GM18868 (cell line): ENCODE data around the gene RSPH9.

Experiments
- ATAC-seq: cut with Tn5 transposase; IDR thresholded peaks from one replicate; pipeline ENCODE4 v1.9.1; 2021; ENCODE audit warnings: mild to moderate bottlenecking, moderate library complexity; ENCODE audit not compliant: unreplicated experiment

The RSPH9 gene

DNA sequence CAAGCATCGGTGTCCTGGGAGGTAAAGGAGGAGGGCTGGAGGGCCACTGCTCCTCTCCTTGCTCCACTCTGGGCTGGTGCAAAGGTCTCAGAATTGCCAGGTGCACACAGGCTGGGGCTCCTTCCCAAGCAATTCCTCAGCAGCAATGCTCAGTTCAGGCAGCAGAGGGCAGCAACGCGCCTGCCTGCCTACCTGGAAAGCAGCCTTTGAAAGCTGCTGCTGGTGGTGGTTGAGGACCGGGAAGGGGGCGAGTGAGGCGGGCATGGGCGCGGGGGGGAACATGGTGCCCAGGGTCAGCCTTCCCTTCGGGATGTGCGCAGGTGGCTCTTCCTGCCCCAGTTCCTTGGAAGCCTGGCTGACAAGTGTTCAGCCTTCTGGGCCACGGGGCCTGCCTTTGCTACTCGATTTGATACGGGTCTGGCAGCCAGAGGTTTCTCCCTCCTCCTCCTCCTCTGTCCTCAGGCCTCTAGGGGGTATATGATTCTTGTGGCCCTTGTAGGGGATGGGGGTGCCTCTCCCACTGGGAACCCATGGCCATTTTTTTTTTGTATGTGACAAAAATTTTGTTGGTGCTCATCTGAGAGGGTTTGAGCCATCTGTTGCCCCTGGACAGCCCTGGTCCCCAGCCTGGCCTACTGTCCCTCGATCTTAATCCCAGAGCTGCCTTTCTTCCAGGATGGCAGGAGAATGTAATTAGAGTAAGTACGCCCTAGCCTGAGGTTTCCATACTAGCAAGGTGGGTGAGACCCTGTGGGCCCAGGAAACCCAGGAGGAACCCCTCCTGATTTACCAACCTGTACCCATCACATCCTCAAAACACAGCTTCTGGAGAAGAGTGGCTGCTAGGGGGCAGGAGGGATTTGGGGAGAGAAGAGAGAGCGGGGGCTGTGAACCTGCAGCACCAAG, 22.7 kb downstream of the RSPH9 start:
- ATAC-seq = peak; percentile 40

DNA sequence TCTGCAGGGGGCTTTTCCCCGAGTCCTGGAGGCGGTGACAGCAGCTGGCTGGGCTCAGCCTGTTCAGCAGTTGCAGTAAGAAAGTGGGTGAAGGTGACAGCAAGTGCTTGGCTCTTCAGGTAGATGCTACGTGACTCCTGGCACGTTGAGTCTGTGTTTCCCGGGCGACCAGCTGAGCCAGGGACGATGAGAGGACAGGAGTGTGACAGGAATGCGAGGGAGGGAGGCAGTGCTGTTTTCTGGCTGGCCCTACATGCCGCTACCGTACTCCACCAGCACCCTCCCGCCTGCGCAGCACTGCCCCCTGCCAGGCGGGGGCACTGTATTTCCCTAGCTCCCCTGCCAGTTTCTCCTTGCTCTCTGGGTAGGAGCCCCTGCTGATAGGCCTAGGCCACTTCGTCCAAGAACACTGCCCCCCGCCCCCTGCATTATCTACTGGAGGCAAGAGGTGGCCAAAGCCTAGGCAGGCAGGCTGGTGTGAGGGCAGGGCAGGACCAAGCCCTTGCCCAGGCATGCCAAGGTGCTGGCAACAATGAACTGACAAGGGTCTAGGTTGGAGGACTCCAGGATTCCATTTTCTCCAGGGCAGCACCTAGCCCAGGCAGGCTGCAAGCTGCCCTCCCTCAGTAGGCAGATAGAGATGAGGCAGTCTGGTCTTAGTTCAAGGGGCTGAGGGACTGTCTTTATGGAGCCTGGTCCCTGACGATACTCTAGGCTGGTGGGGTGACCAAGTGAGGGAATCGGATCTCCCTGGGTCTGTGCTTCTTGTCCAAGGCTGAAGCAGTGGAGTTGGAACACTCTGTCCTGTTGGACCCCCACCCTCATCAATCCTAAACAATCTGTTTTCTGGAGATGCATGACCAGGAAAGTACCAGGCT, 23.6 kb downstream of the RSPH9 start:
- ATAC-seq = peak; percentile 62

DNA sequence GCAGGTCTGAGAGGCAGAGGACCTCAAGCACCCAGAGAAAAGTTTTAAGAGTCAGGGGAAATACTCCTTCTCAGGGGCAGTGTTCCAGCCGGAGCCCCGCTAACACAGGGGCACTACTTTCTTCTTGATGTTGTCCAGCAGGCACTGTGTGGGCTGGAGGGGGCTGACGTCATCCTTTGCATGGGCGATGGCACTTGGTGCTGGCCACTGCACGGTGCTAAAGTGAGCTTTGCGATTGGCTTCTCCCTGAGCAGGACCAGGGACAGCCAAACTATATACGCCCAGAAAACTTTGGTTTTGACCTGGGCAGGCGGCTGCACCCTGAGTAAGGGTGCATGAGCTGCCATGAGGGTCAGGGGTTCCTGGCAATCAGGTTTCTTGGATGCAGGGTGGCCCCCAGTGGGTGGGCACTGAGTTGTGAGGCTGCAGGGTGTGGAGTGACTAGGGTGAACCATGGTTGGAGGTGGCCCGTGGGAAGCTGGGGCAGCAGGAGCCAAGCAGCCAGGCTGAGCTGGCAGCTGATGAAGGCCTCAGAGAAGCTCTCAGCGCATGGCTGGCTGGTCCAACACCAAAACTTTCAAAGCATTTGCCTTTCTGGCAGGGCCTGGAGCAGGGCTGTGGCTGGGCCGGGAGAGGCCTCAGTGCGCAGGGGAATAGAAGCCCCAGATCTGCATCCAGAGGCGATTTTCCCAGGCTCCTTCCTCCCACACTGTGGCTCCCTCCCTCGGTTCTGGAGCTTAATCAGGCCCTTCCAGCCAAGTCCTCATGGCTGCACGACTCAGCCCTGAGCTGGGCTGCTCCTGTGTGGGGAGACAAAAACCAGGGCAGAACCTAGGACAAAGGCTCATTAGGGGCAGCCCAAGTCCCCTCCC, 24.4 kb downstream of the RSPH9 start:
- ATAC-seq = no peak

DNA sequence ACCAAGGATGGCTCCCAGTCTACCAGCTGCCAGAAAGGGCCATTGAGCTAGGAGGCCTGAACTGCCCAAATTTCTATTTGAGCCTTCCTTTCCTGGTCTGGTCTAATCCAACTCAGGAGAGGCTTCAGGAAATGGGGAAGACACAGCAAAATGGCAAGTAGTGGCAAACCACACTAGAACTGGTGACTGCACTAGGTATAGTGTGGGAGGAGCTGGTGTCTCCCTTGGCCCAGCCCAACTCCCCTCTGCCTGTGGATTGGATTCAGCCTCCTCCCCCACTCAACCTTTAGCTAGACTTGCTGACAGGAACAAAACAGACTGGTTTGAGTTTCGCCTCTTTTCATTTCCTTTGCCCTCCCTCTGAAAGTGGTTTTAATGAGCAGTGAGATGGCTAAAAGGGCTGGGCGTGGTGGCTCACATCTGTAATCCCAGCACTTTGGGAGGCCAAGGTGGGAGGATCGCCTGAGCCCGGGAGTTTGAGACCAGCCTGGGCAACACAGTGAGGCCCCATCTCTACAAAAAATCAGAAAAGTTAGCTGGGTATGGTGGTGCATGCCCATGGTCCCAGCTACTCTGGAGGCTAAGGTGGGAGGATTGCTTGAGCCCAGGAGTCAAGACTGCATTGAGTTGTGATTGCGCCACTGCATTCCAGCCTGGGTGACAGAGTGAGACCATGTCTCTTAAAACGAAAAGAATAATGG, 25.2 kb downstream of the RSPH9 start:
- no peak for ATAC-seq

DNA sequence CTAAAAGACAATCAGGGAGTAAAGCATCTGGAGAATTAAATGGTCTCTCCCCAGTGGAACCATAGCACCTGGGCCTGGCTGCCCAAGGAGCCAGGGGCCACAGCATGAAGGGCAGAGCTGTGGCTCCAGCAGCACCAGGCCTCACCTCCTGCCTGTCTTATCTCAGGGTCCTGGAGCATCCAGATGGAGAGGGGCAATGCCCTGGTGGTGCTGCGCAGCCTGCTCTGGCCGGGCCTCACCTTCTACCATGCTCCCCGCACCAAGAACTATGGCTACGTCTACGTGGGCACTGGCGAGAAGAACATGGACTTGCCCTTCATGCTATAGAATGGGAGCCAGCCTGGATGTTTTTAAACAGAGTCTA, 25.8 kb downstream of the RSPH9 start:
- no peak for ATAC-seq

DNA sequence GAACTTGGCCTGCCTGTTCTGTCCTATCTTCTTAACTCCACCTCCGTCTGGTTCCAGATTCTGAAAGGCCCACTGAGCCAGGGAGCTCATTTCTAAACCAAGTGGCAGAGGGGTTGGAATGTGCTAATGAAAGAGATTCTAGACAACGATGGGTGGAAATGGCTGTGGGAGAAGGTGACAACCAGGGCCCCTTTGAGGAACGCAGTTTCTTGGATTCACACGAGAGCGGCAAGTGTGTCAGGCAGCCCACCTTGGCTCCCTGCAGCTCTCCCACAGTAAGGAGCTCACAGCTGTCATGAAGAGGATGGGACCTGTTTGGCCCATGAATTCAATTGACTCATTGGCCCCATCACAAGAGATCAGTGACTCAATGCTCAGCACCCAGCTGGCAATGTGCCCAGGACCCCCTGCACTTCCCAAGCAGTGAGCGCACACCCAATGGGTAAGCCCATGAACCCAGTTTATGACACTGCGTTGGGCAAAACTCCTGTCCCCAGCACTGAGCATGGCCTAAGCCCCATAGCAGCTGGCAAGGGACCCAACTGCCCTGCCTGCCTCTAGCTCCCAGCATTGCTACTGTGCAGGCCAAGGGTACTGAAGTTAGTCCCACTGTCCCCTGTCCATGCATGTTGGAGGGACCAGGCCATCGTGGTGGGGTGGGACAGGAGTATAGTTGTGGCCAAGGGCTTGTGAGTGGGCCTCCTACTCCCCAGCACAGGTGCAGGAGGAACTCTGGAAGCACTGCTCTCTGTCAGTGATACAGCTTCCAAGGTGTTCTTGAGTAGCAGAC, 26.4 kb downstream of the RSPH9 start:
- ATAC-seq = no peak

DNA sequence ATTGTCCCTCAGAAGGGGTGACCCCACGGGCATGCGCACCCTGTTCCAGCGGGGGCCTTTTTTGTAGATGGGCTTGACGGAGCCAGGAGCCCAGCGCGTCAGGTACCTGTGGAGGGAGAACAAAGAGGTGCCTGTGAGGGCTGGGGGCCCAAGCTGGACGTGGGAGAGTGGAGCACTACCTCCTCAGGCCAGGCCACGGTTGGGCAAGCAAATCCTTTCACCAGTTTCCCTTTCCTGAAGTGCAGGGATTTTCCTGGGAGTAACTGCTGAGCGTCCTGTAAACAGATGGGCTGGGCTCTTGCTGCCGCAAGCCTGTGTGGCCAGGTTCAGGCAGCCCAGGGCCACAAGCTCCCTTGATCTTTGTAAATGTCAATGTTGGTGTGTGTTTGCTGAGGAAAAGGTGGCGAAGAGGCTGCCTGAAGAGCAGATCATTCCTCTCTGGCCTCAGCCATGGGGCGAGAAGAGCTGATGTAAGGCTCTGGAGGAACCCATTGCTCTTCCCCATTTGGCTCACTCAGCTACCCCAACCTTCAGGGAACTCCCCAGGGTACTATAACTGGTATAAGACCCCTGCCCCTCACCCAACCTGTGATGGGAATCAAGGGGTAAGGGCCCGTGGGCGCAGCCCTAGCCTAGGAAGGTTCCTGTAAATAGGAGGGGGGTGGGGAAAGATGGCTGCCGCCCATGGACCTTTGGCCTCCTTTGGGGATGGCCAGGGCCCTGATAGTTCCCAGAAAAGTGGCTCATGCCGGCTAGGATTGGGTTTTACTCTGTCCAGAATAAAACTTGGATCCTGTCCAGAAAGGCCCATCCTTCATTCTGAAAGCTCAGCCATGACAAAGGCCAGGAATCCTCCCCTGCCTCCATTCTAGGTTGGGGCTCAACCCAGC, 27.2 kb downstream of the RSPH9 start:
- no peak for ATAC-seq

DNA sequence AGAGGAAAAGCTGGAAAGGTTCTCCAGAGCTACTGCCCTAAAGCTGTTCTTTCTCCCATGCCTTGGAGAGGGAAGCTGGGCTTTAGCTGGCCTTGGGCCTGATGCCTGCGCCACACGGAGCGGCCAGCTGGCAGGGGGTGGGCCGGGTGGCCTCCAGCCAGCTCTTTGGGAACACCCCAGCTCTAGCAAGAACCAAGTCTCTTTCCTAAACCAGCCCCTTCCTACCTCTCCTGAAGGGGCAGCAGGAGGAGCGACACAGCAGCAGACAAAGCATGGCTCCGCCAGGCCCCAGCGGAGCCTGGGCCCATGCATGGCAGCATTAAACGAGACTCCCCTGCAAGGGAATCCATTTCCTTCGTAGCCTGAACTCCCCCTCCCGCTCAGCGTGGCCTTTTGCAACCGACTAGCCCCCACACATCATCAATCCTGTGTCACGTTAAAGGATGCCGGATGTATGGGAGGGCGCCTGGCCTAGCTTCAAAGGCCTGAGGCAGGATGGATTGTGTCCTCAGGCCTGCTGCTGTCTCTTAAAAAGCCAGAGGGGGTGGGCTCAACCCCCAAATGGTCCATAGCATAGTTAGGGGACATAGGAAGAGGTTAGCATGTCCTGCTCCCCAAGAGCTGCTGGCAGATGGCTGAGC, 28.7 kb downstream of the RSPH9 start:
- ATAC-seq = no peak

DNA sequence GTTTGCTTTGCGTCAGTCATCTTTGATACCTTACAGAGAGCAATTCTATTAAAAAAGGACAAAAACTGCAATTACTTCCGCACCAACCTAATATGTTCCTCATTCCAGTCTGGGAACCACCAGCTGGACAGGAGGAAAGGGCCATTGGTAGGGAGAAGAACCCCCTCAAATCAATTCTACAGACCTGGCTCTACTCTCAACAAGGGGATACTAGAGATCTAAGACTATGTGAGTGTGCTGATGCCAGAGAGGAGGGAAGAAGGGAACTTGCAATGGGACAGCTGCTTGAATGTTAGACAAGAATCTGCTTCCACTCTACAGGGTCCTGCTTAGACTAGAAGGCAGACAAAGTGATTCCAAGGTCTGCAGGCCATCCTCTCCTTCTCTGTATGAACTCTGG, 29.5 kb downstream of the RSPH9 start:
- no peak for ATAC-seq

DNA sequence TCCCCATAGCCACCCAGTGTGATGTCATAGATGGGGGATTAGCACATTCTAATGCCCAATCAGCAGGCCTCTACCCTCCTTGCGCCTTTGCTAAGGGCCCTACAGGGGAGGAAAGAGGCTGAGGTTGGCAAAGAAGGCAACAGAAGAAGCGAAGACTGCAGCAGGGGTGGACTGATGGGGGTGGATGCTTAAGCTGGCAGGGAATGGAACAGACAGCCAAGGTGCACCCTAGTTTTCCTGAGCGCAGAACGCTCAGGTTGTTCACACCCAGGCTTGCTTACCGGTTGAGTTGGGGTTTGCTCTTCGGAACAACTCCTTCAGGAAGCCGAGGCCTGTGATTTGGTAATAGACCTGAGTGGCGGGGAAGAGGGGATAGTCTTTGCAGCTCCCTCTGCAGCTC, 30.1 kb downstream of the RSPH9 start:
- ATAC-seq = no peak

DNA sequence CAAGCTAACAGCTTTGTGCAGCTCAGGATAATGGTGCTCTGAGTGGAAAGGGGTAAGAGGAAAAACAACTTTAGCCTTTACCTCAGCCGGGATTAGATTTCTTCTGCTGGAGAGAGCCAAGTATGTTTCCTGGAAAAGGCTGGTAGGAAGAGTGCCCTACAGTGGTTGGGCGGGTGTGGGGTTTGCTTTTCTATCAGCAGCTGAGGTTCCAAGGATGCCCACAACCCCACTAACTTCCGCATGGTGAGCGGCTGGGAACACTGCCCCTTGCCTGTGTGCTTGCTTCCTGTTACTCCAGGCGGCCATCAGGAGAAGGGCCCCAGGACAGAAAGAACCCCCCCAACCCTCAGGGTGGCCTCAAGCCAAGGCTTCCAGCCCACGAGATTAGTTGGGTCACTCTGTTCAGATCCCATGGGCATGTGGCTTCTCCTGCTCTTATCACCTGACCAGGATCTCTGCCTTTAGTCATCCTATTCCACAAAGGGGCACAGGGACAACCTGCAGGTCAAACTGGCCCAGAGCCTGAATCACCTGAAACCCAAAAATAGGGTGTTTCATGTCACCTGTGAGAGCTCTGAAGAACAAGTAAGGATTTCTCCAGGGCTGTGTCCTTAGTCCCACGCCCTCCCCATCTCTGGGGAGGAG, 32.2 kb downstream of the RSPH9 start:
- no peak for ATAC-seq

DNA sequence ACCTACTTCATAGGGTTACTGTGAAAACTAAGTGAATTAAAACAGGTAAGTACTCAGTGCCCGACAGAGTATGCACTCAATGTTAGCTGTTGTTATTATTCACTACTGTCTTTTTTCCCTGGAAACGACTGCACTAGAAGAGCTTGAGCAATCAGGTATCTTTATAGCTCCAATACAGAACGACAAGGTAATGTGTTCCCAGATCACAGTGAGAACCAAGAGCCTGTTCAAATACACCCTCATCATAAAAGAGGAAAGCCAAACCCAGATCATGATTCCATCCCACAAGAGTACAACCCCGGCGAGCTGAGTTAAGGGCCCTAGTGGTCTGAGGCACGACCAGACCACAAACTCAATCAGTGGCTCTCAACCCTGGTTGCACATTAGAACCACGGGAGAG, 32.9 kb downstream of the RSPH9 start:
- no peak for ATAC-seq

DNA sequence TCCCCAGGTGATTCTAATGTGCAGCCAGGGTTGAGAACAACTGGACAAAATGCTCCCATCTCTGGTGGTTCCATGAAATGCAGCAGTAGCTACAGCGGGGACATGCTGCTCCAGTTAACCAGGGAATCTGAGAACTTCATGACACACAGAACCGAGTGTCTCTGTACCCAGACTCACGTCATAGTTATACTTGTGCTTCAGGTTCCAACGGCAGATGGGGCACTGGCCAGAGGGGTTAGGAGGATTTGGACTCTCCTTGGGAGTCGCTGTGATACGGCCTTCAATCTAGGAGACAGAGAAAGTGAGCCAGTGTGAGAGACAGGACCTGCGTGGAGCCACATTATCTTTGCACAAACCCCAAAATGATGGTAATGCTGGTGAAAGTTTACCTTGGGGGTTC, 33.5 kb downstream of the RSPH9 start:
- ATAC-seq = no peak

DNA sequence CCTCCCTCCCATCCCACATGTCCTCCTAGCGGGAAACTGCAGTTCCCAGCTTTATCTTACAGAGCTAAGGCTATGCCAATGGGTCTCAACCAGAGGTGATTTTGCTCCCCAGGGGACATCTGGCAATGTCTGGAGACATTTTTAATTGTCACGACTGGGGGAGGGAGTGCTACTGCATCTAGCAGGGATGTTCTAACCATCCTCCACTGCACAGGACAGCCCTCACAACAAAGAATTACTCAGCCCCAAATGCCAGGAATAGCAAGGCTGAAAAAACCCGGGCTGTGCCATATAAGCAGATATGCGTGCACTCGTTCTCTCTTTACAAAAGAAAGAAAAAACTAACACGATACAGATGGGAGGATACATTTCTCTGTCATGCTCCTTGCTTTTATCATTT, 34.2 kb downstream of the RSPH9 start:
- no peak for ATAC-seq

DNA sequence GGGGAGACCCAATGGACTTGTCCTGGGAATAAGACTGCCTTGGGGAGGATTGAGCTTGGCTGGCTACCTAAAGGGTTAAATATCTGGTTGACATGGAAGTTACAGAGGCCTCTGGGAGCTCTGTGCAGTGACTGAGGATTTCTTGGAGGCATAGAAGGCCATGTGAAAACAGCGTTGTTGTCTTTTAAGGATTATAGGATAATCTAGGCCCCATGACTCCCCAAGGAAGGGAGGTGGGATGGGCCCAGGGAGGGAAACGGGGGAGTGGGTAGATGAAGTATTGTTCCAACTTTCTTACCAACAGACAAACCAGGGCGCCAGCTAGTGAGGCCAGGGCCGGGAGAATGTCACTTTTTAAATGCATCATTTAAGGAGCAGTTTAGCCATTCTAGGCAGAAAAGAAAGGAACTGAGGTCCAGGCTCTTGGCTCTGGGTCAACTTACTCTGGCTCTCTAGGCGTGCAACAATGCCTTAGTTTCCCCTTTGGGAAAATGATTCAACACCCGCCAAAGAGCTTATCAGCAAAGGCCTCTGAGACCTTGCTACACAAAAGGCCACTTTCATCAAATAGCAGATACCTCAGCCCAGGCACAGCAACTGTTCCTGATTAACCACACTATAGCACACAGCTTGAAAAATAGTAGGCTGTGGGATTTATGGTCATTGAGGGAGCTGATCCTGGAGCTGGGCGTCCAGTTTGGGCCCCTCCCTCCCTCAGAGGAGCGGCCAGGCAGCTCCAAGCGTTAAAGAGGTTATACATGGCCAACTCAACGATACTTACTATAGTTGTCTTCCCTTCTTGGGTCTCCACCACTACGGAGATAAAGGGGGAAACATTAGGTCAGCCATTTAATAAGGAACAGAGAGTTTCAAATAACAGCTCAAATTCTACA, 35.7 kb downstream of the RSPH9 start:
- ATAC-seq = no peak

DNA sequence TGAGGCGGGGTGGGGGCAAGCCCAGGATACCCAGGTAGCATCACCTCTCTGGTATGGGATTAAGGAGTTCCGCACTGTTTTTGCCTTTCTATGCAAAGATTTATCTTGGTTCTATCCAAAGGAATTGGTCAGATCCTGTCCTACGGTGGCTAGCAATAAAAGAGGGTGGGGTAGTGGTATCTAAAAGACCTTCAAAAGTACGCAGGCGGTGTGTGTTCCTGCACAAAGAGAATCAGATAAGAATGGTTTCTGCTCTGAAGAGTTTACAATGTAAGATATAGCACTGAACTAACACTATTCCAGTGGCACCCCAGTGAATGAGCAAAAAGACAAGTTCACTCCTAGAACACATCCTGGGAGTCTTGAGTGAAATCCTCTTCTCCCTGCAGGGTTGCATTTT, 36.5 kb downstream of the RSPH9 start:
- no peak for ATAC-seq
